Omental fat pad (tissue), 4 donors: ENCODE results near the gene C3orf80. TPM values are rescaled to one million over a fixed set of nuclear protein-coding genes. Genes with fewer than 3 reads are reported as not detected.

Experiments
- ATAC-seq: fragments of 150-250 bp; one replicate; pipeline ENCODE4 v1.9.1; 2016; ENCODE audit warnings: mild to moderate bottlenecking, moderate library complexity; ENCODE audit not compliant: low FRiP score
- DNase-seq: peaks from one replicate; pipeline ENCODE4 v3.0.0-alpha.2; 2019; ENCODE audit warnings: low spot score
- total RNA-seq, 4 donors: library from RNA; depleted of rRNA; stranded (reverse); fragments of >200 nt; gene quantifications; one replicate each; pipeline ENCODE4 v1.1.0, GENCODE V29; 2016
- TF ChIP-seq, protein P1 (sequence below), 3 donors: fragments of 450-650 bp; IDR thresholded peaks; one replicate each; pipeline ENCODE4 v1.5.1; 2016 to 2017; ENCODE audit warnings: antibody characterized with exemption in 3 of 3, mild to moderate bottlenecking in 3 of 3, moderate library complexity in 2 of 3

Gene C3orf80
- total RNA-seq, 4 donors from 2014 or later: 0.24 to 0.95 (median 0.33) TPM

DNA sequence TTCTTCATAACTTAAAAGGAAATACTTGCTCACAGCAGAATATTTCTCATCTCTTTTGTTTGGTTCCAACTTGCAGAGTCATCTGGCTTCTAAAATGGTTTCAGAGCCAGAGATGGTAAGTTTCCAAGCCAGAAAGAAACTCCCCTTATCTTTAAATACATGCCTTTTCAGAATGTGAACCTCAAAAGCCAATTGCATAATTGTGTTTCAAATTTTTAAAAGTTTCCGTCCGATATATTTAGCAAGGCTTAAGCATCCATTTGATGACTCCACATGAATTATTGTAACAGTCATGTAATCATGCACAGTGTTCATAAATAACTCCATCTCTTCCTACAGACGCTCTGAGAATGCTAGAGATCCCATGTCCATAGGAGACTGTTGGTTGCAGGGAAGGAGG, 40.6 kb upstream of the C3orf80 start:
- ATAC-seq (peak; percentile 86), DNase-seq (no peak)
- TF ChIP-seq, protein P1, sequence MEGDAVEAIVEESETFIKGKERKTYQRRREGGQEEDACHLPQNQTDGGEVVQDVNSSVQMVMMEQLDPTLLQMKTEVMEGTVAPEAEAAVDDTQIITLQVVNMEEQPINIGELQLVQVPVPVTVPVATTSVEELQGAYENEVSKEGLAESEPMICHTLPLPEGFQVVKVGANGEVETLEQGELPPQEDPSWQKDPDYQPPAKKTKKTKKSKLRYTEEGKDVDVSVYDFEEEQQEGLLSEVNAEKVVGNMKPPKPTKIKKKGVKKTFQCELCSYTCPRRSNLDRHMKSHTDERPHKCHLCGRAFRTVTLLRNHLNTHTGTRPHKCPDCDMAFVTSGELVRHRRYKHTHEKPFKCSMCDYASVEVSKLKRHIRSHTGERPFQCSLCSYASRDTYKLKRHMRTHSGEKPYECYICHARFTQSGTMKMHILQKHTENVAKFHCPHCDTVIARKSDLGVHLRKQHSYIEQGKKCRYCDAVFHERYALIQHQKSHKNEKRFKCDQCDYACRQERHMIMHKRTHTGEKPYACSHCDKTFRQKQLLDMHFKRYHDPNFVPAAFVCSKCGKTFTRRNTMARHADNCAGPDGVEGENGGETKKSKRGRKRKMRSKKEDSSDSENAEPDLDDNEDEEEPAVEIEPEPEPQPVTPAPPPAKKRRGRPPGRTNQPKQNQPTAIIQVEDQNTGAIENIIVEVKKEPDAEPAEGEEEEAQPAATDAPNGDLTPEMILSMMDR (IDR thresholded peaks at IDR 0.05): no peak

DNA sequence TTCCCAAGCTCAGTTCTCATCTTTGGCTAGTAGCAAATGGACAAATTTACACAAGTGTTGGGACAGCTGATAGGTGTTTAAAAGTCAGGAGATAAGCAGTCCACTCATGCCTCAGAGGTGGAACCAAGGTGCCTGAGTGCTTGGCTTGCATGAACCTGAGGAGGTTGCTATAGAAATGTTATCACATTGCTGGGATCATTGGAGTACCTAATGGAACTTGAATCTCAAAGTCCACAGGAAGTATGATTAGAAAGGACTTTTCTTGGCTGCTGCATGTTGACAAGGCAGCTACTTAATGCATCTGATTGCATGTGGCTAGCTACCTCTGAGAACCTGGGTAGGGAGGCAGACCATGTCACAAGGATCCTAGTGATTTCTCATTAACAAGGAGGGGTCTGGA, 39.5 kb upstream of the C3orf80 start:
- TF ChIP-seq, protein P1 (IDR thresholded peaks at IDR 0.05): no peak
- DNase-seq (no peak), ATAC-seq (no peak)

DNA sequence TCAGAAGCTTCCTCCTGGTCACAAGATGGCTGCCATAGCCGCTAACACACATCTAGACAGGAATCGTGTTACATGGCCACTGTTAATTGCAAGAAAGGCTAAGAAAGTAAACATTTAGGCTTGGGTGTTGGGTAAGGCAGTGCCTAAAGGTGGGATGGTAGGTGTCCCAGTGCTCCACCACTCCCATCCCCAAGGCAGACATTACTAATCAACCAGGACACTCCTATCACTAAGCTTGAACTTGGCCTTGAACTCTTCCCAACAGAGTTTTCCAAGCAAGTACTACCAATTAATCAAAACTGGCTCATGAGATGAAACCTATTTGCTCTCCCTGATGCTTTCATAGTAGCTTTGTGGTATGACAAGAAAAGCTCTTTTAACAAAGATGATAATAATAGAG, 37.9 kb upstream of the C3orf80 start:
- no peak for ATAC-seq
- no peak for DNase-seq
- TF ChIP-seq, protein P1 (IDR thresholded peaks at IDR 0.05): no peak

DNA sequence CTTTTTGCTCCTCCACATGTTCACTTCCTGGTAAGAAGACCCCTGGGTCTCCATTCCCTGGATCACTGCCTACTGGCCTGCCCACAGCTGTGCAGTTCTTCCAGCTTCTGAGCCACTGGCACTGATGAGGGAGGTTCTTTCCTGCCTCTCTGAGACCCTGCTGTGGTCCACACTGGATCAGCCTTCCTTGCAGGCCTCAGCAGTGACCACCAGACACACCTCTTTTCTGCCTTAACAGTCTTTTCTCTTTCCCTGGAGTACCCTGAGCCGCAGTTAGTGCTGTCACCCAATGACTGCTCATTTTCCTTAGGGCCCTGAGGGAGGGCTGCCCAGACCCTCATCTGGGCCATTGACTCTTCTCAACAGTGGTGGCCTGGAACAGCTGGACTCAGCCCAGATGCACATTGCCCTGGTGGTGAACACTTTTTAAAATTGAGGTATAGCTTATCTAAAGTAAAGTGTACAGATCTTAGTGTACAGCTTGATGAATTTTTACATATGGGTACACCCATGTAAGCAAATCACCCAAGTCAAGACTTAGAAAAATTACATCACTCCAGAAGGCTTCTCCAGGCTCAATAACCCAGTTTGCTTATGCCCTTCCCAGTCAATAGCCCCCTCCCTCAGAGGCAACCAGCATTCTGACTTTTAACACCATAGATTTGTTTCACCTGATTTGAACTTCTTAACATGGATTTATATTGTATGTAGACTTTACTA, 32.8 kb upstream of the C3orf80 start:
- TF ChIP-seq, protein P1 (IDR thresholded peaks at IDR 0.05): no peak
- ATAC-seq: no peak
- DNase-seq: no peak

DNA sequence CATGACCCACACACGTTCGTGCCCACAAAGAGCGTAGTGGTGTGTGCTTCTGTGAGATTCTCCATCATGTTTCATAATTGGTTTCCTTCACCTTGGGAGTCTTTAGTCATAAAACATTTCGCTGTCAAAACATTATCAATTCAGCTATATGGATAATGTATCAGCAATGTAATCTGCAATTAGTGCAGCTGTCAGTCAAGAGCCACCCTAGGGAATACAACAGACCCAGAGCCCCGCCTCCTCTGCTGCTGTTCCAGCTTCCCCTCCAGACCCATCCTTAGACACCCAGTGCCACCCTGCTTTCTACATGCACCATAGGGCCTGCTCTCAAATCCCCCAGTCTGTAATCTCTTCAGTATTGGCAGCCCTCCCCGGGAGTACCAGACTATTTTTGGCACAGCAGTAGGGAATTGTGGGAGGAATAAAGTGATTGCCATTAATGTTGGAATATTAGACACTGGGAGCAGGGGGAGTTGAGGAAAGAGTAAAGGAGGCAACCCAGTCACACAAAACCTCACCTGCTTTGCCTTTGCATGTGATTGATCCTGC, 31.5 kb upstream of the C3orf80 start:
- ATAC-seq: no peak
- no peak for DNase-seq
- TF ChIP-seq, protein P1 (IDR thresholded peaks at IDR 0.05): no peak

DNA sequence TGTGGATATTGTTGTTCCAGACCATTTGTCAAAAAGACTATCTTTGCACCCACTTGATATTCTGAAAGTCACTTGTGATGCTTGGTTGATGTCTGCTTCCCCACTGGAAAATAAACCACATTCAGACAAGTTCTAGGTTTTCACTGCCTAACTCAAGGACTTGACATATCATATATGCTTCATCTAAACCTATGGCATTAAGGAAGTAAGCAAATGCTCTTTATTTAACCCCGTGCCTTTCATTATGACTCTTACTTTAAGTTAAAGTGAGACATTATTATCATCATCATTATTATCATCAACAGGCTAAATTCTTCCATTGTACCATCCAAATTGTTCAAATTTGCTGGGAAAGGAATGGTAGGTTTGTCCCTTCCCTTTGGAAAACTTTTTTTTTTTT, 30.8 kb upstream of the C3orf80 start:
- ATAC-seq (no peak), DNase-seq (no peak)
- TF ChIP-seq, protein P1 (IDR thresholded peaks at IDR 0.05): no peak

DNA sequence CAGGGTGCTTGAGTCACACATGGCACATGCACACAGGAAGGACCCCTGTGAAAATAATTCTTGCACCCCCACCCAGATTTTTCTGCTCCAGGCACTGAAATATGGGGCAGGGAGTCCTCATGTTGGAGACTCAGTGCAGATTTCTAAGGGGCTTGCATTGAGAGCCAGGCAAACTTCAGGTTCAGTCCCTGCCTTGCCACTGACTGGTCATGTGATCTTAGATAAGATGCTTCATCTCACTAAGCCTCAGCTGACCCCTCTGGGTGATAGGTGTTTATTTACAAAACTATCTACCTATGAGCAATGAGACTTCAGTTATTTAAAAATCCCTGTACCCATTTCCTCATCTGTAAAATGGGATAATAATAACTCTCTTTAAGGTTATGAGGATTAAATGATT, 30.1 kb upstream of the C3orf80 start:
- ATAC-seq (no peak), DNase-seq (no peak)
- TF ChIP-seq, protein P1 (IDR thresholded peaks at IDR 0.05): no peak
